Stimulated activated CD4-positive, alpha-beta T cell treated with anti-CD3 and anti-CD28 coated beads, Interleukin-1b, Interleukin-23, amount 100 ng/mL, for 1 hour (primary cell): ENCODE data around the gene RNGTT.
"Not testable (repeated sequence)": the region's sequence is repeated elsewhere in the genome, so short reads cannot be mapped to it uniquely, and the experiment has no call there.

Experiments
- DNase-seq, 2 donors: peaks; one replicate each; pipeline ENCODE4 v3.0.0-alpha.2; 2020; ENCODE audit warnings: low read depth in 2 of 2

The RNGTT gene

DNA sequence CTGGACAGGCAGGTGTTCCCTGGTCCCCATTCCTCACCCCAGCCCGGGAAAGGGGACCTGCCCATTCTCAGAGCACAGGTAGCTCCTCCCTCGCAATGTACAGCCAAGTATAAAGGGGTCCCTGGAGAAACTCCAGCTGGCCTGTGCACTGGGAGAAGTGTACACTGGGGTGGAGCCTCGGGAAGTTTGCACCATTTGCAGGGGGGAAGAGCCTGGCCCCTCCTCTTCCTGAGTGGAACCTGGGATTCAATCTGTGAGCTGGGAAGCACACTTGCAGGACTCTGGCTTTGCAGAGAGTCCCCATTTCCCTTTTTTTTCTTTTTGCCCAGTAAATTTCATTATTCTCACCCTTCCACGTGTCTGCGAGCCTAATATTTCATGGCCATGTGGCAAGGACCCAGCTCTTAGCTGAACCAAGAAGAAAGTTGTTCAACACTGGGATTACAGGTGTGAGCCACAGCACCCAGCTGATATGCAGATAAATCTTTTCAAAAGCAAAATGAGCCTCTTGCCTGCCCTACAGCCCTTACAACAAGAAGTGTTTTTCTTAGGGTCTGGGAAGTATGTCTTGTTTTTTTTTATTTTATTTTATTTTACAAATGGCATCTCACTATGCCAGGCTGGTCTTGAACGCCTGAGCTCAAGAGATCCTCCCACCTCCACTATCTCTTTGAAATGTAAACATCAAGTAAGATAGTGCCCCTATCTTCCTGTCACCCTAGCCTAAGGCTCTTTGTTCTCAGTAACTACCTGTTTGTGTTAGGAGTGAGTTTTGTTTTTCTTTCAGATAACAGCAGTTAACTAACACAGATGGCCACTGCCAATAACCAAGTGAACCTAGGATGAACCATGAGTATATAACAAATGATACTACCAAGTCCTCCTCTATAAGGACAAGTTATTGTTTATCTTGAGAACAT is 9.3 kb upstream of the RNGTT start:
- no peak for DNase-seq

DNA sequence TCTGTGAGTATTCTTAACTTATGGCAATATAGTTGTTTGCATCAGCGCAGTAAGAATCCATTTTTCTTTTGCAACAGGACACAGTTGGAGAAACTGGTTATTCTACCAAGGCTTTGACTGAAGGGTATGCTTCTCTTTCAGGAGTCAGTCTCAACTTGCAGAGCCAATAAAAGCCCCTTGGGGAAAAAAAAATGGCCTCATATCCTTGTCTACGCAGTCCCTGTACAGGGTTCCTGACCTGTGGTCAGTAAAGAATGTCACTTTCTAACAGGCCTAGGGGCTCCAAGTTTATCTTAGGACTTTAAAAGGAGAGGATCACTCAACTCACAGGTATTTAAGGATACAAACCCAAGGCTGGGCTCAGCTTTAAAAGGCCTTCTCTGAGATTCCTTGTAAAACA is 6.9 kb upstream of the RNGTT start:
- no peak for DNase-seq

DNA sequence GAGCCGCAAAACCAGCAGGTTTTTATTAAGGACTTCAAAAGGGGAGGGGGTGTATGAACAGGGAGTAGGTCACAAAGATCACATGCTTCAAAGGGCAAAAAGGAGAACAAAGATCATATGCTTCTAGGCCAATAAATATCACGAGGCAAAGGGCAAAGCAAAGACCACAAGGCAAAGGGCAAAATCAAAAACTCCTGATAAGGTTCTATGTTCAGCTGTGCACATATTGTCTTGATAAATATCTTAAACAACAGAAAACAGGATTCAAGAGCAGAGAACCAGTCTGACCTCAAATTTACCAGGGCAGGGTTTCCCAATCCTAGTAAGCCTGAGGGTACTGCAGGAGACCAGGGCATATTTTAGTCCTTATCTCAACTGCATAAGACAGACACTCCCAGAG is 5.8 kb upstream of the RNGTT start:
- not testable (repeated sequence) for DNase-seq

DNA sequence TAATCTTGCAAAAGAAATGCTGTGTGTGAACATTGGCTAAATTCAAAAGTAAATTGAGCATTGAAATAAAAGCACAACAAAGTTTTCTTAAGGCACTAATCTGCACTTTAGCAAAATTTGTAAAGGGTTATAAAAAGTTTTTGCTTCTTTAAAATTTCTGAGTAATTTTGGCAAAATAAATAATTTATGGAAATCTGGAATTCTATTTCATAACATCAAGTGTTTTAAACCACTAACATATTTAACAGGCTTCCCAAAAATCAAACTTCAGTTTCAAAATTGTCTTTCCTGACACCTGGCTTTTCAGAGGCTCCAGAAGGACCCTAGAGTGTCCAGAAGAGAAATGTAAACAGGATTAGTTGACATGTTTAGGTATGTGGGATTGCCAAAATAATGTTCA is 4.5 kb upstream of the RNGTT start:
- DNase-seq = no peak

DNA sequence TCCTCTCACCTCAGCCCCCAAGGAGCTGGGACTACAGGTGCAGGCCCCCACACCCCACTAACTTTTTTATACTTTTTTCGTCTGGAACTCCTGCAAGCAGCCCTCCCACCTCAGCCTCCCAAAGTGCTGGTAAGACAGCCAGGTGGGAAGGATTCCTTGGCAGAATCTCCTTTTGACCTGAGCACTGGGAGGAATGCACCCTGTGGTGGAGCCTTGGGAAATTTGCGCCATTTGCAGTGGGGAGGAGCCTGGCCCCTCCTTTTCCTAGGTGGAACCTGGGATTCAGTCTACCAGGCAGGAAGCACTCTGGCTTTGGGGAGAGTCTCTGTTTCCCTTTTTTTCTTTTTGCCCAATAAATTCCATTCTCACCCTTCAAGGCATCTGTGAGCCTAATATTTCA is 2.3 kb upstream of the RNGTT start:
- DNase-seq = no peak

DNA sequence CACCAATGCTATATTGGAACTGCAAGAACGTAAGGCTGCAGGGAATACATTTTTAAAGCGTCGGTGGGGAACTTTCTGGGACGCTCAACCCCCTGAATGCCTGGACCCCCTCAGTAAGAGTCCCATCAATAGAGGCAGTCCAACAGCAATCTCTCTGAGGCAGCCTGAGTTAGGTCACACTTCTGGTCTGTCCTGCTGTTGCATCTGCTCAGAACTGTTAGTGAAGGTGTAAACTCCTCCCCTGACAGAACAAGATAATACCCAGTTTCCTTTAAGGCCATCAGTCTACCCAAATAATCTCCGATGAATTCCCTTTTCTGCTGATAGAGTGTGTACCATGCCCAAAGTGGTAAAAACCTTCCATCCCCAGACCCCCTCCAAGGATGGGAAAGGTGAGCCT is 1.1 kb upstream of the RNGTT start:
- DNase-seq = no peak

DNA sequence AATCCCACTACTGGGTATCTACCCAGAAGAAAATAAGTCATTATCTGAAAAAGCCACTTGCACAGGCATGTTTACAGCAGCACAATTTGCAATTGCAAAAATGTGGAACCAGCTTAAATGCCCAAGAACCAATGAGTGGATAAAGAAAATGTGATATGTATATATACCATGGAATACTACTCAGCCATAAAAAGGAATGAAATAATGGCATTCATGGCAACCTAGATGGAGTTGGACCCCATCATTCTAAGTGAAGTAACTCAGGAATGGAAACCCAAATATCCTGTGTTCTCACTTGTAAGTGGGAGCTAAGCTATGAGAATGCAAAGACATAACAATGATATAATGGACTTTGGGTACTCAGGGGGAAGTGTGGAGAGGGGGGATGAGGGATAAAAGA is 4.6 kb downstream of the RNGTT start:
- DNase-seq = no peak

DNA sequence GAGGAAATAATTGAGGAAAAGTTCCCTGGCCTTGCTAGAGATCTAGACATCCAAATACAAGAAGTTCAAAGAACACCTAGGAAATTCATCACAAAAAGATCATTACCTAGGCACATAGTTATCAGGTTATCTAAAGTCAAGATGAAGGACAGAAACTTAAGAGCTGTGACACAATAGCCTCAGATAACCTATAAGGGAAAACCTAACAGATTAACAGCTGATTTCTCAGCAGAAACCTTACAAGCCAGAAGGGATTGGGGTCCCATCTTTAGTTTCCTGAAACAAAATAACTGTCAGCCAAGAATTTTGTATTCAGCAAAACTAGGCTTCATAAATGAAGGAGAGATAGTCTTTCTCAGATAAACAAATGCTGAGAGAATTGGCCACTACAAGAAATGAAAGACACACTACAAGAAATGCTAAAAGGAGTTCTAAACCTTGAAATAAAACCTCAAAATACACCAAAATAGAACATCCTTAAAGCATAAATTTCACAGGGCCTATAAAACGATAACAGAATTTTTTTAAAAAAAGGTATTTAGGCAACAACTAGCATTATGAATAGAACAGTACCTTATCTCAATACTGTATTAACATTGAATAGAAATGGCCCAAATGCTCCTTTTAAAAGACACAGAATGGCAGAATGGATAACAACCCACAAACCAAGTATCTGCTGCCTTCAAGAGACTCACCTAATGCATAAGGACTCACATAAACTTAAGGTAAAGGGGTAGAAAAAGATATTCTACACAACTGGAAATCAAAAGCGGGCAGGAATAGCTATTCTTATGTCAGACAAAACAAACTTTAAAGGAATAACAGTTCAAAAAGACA is 9.7 kb downstream of the RNGTT start:
- DNase-seq = no peak

DNA sequence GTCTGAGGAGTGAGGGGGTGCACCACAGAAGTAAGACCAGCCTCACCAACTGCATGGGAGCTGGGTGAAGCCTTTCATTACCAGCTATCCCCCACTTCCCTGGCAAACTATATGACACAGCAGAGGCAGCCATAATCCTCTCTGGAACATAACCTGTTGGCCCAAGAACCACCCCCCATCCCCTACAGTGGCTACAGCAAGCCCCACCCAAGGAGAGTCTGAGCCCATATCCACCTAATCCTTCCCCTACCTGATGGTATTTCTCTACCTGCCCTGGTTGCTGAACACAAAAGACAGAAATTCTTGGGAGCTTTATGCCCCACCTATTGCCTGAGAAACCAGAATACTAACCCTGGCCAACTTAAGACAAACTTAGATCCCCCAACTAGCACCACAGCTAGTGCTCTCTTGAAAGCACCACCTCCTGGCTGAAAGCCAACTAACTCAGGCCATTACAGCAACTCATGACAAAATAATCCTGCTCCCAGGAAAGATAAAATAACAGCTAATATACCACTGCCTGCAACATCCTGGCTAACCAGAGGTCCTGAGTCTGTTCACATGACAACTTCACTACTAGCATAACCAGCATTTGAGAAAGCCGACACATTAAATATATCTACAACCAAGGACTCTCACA is 11.2 kb downstream of the RNGTT start:
- DNase-seq = no peak

DNA sequence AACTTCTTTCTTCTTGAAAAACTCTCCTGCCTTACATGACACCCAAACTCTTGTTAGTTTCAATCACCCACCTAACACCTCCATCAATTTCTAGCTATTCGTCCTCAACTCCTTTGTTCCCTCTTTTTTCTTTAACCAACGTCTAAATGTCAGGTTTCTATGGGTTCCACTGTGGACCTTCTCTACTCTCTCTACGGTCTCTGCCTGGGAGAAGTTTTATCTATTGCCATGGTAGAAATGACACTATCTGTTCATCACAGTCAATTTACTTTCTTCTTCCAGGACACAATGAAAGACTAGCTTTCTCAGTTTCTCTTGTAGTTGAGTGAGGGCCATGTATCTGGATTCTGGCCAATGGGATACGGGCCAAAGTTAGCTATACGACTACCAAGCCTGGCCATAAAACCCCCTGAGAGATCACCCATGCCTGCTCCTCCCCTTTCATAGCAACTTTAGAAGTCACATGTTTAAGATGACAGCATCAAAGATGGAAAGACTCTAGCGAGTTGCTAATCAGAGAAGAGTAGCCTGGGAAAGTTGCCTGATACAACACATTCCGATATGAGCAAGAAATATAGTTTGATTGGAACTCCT is 17.9 kb downstream of the RNGTT start:
- no peak for DNase-seq

DNA sequence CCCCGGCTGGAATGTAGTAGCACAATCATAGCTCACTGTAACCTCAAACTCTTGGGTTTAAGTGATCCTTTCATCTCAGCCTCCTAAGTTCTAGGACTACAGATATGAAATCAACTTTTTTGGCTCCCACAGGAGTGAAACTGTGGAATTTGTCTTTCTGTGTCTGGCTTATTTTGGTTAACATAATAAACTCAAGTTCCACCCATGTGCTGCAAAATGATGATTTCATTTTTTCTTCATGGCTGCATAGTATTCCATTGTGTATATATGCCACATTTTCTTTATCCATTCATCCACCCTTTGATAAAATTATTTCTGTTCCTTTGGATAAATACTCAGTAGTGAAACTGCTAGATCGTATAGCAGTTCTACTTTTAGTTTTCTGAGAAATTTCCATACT is 29.9 kb downstream of the RNGTT start:
- no peak for DNase-seq

DNA sequence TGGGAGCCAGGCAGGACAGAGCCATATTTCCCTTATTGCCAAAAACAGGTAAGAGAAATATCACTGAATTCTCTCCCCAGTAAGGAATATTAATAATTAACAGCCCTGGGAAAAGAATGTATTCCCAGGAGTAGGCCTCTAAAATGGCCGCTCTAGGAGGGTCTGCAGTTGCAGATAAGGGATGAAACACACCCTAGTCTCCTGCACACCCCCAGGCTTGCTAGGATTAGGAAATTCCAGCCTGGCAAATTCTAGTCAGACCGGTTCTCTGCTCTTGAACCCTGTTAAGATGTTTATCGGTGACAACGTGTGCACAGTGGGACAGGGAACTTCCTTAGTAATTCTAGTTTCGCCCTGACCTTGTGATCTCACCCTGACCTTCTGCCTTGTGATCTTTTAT is 31.4 kb downstream of the RNGTT start:
- DNase-seq = not testable (repeated sequence)

DNA sequence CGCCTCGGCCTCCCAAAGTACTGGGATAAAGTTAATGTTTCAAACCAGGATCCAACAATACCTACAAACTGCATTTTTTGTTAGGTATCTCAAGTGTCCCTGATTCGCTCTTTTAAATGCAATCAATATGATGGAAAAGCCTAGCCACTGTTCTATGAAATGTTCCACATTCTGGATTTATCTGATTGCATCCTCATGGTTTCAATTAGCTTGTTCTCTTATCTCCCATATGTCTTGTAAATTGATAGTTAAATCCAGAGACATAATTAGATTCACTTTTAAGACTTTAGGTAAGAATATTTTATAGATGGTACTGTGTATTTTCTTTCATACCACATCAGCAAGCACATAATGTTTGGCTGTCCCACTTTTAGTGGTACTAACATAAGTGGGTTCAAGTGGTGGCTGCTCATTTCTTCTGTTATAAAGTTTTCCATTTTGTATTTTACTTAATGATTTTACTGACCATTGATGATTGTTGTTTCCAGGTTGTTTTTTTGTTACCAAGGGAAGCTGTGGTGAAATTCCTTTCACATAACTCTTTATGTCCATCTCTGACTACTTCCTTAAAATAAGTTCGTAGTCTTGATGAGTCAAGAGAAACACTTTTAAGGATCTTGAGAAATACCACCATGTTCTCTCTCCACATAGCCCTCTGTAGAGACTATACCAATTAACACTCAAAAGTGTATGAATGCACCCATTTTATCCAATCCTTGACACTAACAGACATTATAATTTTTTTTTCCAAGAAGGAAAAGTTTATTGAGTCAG is 40.5 kb downstream of the RNGTT start:
- no peak for DNase-seq

DNA sequence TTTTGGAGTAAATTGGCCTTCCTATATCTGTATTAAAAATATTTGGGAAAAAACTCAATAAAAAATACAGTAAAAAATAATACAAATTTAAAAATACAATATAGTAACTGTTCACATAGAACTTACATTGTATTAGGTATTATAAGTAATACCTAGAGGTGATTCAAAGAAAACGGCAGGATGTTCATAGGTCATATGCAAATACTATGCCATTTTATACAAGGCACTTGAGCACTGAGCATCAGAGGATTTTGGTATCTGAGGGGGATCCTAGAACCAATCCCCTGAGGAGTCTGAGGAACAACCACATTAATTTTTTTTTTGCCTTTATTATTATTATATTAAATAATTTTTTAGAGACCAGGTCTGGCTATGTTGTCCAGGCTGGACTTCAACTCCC is 41.7 kb downstream of the RNGTT start:
- no peak for DNase-seq

DNA sequence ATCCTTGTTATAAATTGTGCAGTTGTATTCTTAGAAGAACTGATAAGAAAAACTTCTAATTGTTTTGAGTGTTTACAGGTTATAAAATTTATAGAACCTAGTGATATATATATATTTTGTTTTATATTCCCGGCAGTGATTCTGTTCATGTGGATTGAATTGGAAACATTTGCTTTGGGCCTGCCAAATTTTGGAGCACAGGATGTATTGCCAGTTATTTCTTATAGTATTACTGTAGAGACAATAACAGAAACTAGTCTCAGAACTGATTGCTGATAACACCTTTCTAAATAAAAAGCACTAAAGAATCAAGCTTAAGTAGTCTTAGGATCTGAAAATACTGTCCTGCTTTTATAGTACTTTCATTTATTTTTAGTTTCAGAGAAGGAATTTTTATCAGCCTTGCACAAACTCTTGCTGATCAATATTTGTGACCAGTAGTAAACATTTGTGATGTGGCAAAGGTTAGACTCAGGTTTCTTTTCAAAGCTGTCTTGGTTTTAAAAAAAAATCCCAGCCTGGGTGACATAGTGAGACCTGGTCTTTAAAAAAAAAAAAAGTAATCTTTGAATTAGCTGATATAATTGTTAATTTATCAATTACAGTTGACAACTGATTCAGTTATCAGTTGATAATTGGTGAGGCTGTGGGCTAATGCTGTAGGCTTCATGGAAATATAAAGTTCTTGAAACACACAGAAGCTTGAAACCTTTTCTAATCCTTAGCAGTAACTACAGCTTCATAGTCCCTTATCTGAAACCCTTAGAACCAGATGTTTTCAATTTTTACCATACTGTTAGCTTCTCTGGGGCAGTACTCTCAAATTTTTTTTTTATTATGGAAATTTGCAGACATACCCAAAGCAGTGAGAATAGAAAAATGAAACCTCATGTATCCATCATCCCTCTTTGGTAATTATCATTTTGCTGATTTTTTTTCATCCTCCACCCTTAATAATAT is 42.4 kb downstream of the RNGTT start:
- no peak for DNase-seq

DNA sequence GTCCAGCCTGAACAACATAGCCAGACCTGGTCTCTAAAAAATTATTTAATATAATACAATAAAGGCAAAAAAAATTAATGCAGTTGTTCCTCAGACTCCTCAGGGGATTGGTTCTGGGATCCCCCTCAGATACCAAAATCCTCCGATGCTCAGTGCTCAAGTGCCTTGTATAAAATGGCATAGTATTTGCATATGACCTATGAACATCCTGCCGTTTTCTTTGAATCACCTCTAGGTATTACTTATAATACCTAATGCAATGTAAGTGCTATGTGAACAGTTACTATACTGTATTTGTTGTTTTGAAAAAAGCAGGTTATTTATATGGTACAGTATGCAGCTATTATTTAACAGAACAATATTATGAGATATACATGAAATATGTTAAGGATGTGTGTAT is 43.3 kb downstream of the RNGTT start:
- no peak for DNase-seq

DNA sequence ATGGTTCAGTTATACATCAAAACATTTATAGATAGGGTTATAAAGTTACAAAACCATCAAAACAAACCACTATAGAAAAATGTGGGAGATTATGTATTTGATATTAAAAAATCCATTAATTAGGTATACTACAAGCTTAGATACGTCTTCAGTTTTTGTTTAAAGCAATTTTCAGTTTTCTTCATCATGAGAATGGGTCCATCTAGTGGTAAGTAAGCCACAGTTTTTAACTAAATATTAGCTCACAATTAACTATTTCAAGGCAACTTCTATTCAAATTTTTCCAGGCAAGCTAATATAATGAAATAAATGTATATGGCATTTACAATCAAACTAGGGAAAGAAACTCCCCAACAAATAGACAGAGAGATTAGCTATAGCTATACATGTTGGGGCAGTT is 44.4 kb downstream of the RNGTT start:
- DNase-seq = no peak

DNA sequence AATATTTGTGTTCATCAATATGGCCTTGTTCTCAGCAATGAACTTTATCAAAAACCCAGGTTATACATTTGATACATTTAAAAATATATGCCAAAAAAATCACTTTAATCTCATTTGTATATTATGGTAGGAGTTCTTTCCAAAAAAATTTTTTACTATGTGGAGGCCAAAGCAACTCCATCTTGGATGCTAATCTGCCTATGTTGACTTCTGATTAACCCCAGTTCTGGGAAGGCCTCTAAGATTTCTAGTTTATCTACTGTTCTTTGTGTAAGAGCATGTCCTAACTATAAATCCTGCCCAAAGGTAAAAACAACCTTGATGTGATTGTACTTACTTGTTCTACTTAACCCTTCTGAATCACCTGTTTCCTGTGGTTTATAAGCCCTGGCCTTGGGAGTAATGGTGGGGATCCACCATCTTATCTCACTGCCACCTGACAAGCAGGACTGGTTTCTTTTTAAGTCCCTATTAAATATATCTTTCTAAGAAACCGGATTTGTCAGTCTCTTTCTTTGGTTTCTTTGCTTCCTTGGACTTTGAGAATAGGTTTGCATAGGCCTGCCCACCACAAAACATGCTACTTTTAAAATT is 46.7 kb downstream of the RNGTT start:
- no peak for DNase-seq

DNA sequence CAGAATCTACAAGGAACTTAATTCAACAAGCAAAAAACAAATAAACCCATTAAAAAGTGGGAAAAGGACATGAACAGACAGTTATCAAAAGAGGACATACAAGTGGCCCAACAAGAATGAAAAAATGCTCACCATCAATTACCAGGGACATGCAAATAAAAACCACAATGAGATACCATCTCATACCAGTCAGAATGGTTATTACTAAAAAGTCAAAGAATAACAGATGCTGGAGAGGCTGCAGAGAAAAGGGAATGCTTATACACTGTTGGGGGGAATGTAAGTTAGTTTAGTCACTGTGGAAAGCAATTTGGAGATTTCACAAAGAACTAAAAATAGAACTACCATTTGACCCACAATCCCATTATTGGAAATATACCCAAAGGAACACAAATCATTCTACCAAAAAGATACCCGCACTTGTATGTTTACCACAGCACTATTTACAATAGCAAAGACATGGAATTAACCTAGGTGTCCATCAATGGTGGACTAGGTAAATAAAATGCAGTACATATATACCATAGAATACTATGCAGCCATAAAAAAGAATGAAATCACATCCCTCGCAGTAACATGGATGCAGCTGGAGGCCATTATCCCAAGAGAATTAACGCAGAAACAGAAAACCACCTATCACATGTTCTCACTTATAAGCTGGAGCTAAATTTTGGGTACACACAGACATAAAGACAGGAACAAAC is 48.4 kb downstream of the RNGTT start:
- no peak for DNase-seq
